AG04450 (cell line): Measurements from ENCODE around the gene PDZD2. TPM values are rescaled to one million over a fixed set of nuclear protein-coding genes. Genes with fewer than 3 reads are reported as not detected.

Experiments used
- CTCF ChIA-PET: fragments of 300-600, 350-600 bp; formaldehyde crosslinking; extraction: SDS; loops from one replicate; lab custom pipeline; 2022; ENCODE audit warnings: antibody characterized with exemption, inconsistent platforms; lab: Charles Lee
- POLR2A ChIA-PET: fragments of 350-600 bp; formaldehyde crosslinking; extraction: SDS; loops from one replicate; lab custom pipeline; 2021; ENCODE audit warnings: antibody characterized with exemption, inconsistent platforms; lab: Yijun Ruan, JAX
- DNase-seq: peaks from one replicate; pipeline ENCODE4 v3.0.0-alpha.2; 2011; ENCODE audit warnings: low read depth, low spot score
- H3K27ac ChIP-seq: one replicate; pipeline ENCODE4 v1.5.1; 2012; ENCODE audit warnings: low read depth, low read length, control low read depth
- H3K27me3 ChIP-seq: one replicate; pipeline ENCODE4 v1.6.0; 2012; ENCODE audit warnings: low read length; ENCODE audit not compliant: control insufficient read depth, insufficient read depth
- H3K4me3 ChIP-seq: 2 replicates; pipeline ENCODE4 v1.5.1; 2011; ENCODE audit warnings: mild to moderate bottlenecking, low read depth, low read length, control low read depth
- H3K9me3 ChIP-seq: 2 replicates; pipeline ENCODE4 v1.5.1; 2012; ENCODE audit warnings: low read length; ENCODE audit not compliant: control insufficient read depth, insufficient read depth
- polyA plus RNA-seq: library from polyadenylated mRNA; depleted of rRNA; stranded (reverse); fragments of >200 nt; gene quantifications from 2 replicates; pipeline ENCODE4 v1.2.3, GENCODE V29; 2011
- TF ChIP-seq, protein P1 (sequence below): IDR thresholded peaks from 2 replicates; pipeline ENCODE4 v1.5.1; 2011; ENCODE audit warnings: low read depth, low read length, control low read depth, inconsistent platforms

PDZD2 gene
- polyA plus RNA-seq, 1 experiment: 0.40 TPM

DNA sequence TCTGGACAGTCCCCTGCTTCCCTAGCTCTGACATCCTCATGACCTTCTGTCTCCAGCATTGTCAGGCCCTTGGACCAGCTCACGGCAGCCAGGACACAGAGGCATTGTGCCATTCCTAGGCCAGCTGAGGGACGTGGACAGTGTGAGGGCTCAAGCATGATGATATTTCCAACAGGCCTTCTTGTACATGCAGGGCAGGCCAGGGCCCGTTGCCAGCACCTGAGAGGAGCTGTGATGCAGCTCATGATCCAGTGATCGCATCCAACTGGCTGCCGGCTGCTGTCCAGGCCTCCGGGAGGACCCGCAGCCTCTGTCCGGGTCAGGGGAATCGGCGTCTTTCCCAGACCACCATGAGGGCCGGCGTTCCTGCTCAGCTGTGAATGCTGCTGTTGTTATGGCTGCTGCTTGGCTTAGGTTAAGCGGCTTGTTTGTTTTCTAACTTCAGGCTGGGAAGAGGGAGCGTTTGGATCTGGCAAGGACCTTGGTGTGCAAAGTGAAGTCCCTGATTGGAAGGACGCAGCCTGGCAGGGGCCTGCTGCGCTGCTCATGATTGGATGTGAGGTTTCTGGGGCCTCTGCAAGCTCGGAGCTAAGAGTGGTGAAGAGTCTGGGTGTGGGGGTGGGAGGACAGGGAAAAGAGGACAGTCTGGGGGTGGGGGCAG lies 53.8 kb downstream of the PDZD2 start:
- peaks cover 3% of the 10 kb centered on the region for H3K27me3 ChIP-seq
- no peak overlapping the region for H3K4me3 ChIP-seq
- ChIA-PET POLR2A (interaction anchor here (0.6 kb wide), 1 partner anchor 366 kb away, joined by 3 read pairs; no protein-coding TSS in a partner anchor), CTCF (no interaction called here)
- no peak for DNase-seq
- no peak overlapping the region for H3K27ac ChIP-seq
- no peaks in the 10 kb centered on the region; the same call in 1 of the 2 replicates for H3K9me3 ChIP-seq
- TF ChIP-seq, protein P1, sequence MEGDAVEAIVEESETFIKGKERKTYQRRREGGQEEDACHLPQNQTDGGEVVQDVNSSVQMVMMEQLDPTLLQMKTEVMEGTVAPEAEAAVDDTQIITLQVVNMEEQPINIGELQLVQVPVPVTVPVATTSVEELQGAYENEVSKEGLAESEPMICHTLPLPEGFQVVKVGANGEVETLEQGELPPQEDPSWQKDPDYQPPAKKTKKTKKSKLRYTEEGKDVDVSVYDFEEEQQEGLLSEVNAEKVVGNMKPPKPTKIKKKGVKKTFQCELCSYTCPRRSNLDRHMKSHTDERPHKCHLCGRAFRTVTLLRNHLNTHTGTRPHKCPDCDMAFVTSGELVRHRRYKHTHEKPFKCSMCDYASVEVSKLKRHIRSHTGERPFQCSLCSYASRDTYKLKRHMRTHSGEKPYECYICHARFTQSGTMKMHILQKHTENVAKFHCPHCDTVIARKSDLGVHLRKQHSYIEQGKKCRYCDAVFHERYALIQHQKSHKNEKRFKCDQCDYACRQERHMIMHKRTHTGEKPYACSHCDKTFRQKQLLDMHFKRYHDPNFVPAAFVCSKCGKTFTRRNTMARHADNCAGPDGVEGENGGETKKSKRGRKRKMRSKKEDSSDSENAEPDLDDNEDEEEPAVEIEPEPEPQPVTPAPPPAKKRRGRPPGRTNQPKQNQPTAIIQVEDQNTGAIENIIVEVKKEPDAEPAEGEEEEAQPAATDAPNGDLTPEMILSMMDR: no peak

GRCh38 chr5:31698673-31699072 lies 59.7 kb downstream of the PDZD2 start:
- Histone ChIP-seq H3K27ac (no peak overlapping the region), H3K27me3 (peaks cover 3% of the 10 kb centered on the region), H3K9me3 (no peaks in the 10 kb centered on the region), H3K4me3 (no peak overlapping the region)
- ChIA-PET CTCF (no interaction called here), POLR2A (no interaction called here)
- DNase-seq: no peak
- TF ChIP-seq, protein P1: no peak

- Histone ChIP-seq H3K9me3 (no peaks in the 10 kb centered on the region), H3K27ac (no peak overlapping the region), H3K4me3 (no peak overlapping the region), H3K27me3 (peaks cover 3% of the 10 kb centered on the region)
- DNase-seq: no peak
- CTCF ChIA-PET: no interaction called here
- POLR2A ChIA-PET: no interaction called here
- TF ChIP-seq, protein P1: no peak
Observed at GRCh38 chr5:31701642-31702299, 62.8 kb downstream of the PDZD2 start.

- DNase-seq: no peak
- POLR2A ChIA-PET: no interaction called here
- TF ChIP-seq, protein P1: no peak
- H3K27me3 ChIP-seq: no peaks in the 10 kb centered on the region
- no peak overlapping the region for H3K27ac ChIP-seq
- H3K4me3 ChIP-seq: no peak overlapping the region
- CTCF ChIA-PET: no interaction called here
- no peaks in the 10 kb centered on the region for H3K9me3 ChIP-seq
Observed at GRCh38 chr5:31702712-31703111, 63.8 kb downstream of the PDZD2 start.

DNA sequence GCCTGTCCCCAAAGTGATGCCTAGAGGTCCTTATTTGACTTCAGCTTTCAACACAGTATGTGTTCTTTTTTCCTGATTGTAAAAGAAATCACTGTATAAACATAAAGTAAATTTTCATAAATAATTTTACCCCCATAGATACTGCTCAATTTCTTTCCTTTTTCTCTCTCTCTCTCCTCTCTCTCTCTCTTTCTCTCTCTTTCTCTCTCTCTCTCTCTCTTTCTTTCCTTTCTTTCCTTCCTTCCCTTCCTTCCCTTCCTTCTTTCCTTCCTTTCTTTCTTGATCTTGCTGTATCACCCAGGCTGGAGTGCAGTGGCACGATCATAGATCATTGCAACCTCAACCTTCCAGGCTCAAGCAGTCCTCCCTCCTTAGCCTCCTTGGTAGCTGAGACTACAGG lies 64.8 kb downstream of the PDZD2 start:
- Histone ChIP-seq H3K27me3 (no peaks in the 10 kb centered on the region), H3K4me3 (no peak overlapping the region), H3K27ac (no peak overlapping the region), H3K9me3 (no peaks in the 10 kb centered on the region)
- TF ChIP-seq, protein P1: no peak
- CTCF ChIA-PET: no interaction called here
- no peak for DNase-seq
- POLR2A ChIA-PET: no interaction called here
